ENCODE results near the gene PFN3.

PFN3 gene

DNA sequence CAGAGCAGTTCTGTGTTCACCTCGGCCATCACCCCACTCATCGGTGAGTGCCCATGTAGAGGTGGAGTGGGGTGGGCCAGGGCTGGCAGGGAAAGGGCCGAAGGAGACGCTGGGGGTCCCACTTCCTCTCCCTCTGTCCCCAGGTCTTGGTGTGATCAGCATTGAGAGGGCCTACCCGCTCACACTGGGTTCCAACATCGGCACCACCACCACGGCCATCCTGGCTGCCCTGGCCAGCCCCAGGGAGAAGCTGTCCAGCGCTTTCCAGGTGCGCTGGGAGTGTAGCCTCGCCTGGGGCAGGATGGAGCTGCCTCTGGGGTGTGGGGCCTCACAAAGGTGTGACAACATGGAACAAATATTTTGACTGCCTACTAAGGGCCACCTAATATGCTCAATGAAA, 3.7 kb downstream of the PFN3 start:
- in situ Hi-C loops (cut with MboI; ENCODE audit: low sequenced_read_pairs): no loop called here

DNA sequence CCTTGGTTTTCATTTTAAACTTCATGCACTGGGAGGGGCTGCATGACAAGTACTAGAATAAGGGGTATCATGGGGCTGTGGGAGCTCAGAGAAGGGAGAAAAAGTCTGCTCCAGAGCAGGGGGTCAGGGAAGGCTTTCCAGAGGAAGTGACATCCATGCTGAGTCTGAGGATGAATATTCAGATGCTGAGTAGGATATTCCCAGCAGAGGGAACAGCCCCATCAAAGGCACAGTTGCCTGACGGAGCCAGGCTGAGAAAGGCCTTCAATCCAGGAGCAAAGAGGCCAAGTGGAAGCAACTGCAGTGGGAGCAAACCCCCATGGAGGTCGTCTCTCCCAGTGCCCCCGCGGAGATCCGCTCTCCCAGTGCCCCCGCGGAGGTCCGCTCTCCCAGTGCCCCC, 4.4 kb downstream of the PFN3 start:
- in situ Hi-C loops (cut with MboI; ENCODE audit: low sequenced_read_pairs): no loop called here

GRCh38 chr5:177393990-177394389, 6.5 kb downstream of the PFN3 start:
- in situ Hi-C loops (cut with MboI; ENCODE audit: low sequenced_read_pairs): no loop called here

DNA sequence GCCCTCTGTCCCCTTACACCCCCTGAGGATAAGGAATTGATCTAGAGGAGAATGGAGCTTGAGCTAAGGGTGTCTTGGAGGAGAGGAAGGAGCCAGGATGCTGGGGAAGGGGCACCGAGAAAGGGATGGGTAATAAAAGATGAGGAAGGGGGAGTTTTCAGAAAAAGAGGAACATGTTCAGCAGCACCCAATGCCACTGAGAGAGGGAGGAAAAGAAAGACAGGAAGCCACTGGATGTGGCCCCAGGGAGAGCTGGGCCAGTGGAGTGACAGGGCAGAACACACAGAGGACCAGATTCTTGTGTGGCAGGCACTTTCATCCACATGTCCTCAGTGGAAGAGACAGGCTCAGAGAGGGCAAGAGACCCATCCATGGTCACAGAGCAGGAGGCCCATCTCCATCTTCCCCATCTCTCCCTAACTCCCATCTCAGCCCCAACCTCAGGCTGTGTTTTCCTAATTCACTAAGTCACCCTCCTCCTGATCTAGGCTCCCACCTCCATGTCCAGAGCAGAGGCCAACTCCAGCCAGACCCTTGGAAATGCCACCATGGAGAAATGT, 7.2 kb downstream of the PFN3 start:
- in situ Hi-C loops (cut with MboI; ENCODE audit: low sequenced_read_pairs): no loop called here

DNA sequence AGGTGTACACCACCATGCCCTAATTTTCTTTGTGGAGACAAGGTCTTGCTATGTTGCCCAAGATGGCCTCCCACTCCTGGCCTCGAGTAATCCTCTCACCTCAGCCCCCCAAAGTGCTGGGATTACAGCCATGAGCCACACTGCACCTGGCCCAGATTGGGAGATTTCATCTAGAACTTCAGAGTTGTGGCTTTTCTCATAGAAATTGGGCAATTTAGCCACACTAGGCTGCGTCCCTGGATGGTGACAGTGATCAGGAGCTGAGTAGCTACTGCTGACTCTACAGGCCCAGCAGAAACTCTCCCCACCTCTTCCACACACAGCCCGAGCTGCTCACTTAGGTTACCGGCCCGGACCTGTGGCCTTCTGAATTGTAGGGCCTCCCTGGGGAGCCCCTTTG, 7.7 kb downstream of the PFN3 start:
- in situ Hi-C loops (cut with MboI; ENCODE audit: low sequenced_read_pairs): no loop called here

DNA sequence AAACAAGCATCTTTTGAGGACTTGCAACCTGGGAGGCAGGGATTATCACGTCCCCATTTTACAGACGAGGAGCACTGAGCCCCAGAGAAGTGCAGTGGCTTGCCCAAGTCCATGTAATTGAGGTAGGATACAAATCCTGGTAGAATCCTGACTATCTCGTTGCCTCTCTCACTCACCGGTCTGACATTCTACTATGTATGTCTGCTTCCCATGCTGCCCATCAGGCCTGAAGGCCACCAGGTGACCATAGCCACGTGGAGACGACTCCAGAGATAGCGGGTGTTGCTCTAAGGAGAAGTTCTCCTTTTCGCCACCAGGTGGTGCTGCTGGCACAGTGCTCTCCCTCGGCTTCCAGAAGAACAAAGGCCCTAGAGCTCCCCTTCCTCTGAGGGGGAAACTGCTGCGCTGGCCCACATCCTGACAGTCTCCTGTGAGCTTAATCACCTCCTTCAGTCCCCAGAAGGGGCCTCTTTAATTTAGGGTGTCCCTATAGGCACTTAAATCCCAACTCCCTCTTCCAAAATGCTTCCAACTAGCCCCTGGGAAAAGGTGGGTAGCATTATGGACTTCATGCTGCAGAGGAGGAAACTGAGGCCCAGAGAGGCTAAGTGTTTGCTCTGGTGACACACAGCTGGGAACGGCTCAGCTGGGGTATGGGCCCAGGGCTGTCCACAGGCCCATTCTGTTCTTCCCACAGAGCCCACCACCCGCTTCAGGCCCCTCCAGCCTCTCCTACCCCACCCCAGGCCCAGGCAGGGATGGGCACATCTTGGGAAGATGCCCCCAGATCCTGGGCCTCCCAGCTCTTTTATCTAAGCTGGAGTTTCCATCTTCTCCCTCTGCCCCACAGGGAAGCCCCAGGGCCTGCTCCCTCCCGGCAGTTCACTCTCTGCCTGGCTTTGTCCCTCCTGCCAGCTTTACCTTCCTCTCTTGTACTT, 9.8 kb downstream of the PFN3 start:
- in situ Hi-C loops (cut with MboI; ENCODE audit: low sequenced_read_pairs): no loop called here

GRCh38 chr5:177389241-177390169, 11.0 kb downstream of the PFN3 start:
- in situ Hi-C loops (cut with MboI; ENCODE audit: low sequenced_read_pairs): no loop called here

GRCh38 chr5:177388521-177389052, 11.9 kb downstream of the PFN3 start:
- in situ Hi-C loops (cut with MboI; ENCODE audit: low sequenced_read_pairs): no loop called here

DNA sequence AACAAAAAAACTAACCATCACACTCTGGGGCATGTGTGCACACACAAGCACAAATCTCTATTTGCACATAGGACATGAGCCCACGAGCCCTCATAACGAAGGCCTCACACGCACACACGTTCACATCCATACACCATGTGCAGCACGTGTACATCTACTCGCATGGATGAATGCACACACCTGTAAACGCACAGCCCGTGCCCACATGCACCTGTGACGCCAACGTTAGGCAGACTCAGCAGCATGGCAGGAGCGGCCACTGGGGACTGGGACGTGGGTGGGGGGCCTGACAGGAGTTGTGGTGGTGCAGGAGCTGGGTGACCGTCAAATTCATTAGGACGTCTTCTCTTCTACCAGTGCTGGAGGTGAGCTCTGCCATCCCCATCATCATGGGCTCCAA, 13.1 kb downstream of the PFN3 start:
- in situ Hi-C loops (cut with MboI; ENCODE audit: low sequenced_read_pairs): no loop called here

- in situ Hi-C loops (cut with MboI; ENCODE audit: low sequenced_read_pairs): no loop called here
These were observed 13.9 kb downstream of the PFN3 start for GRCh38 chr5:177386542-177386941.

GRCh38 chr5:177385720-177386119, 14.7 kb downstream of the PFN3 start:
- in situ Hi-C loops (cut with MboI; ENCODE audit: low sequenced_read_pairs): no loop called here

DNA sequence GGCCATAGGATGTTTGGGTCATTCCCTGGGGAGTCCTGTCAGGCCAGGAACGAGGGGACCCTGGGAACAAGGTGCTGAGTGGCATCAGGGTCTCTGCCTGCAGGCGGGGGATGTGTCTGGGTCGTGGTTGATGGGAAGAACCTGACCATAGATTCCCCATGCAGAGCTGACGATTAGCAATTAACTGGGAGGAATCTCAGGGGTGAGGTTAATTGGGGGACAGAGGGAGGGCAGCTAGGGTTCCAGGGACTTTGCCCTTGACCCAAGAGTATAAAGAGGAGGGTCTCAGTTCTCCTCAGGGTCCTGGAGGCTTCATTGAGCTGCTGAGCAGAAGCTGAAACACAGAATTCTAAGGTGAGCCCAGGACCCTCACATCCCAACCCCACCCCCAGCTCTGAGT, 16.3 kb downstream of the PFN3 start, which contains the start of gene SLC34A1:
SLC34A1 (plus strand) TSS at position 301 of the 400 bp plus-strand sequence. CDS start 1,308 bp downstream, outside the sequence.
- in situ Hi-C loops (cut with MboI; ENCODE audit: low sequenced_read_pairs): no loop called here

GRCh38 chr5:177383181-177383580, 17.3 kb downstream of the PFN3 start:
- in situ Hi-C loops (cut with MboI; ENCODE audit: low sequenced_read_pairs): no loop called here

- in situ Hi-C loops (cut with MboI; ENCODE audit: low sequenced_read_pairs): no loop called here
These were observed 17.9 kb downstream of the PFN3 start for GRCh38 chr5:177382423-177383029.

DNA sequence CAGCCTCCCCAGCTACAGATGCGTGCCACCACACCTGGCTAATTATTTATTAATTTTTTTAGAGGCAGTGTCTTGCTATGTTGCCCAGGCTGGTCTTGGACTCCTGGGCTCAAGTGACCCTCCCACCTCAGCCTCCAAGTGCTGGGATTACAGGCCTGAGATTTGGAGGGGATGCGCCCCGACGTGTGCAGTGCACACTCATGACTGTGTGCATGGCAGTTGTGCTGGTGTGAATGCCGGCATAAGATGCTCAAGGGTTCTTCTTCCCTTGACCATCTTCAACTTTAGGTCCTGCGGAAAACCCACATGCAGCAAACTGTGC, 19.7 kb downstream of the PFN3 start:
- in situ Hi-C loops (cut with MboI; ENCODE audit: low sequenced_read_pairs): no loop called here

DNA sequence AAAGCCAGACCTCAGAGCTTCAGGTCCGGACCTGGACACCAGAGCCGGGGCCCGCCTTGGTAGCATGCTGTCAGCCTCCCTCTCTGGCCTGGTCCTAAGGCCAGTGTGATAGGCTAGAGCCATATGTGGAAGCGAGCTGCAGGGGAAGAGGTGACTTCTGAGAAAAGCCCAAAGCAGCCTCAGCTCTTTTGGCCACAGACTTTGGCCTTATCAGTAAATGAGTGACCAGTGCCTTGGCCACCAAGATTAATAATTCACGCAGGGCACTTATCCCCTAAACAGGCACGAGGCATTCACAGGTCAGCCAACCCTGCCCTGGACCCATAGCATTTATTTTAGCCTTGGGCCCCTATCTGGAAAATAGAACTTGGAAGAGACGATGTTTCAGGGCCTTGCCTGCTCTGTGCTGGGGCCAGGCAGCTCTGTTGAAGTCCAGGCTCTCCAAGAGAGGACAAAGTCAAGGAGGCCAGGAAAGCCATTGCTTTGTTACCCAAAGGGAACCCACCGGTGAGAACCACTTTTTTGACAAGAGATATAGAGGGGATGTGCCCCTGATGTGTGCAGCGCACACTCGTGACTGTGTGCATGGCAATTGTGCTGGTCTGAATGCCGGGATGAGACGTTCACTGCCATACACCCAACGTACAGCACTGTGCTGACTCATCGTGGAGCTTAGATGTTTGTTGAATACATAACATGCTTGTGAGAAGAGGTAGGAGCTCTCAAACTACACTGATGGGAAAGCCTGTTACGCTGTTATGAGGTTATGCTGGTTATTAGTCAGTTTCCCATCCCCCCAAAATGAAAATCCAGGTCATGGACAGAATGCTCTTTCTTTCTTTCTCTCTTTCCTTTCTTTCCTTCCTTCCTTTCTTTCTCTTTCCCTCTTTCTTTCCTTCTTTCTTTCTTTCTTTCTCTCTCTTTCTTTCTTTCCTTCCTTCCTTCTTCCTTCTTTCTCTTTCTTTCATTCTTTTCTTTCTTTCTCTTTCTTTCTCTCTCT, 21.3 kb downstream of the PFN3 start:
- in situ Hi-C loops (cut with MboI; ENCODE audit: low sequenced_read_pairs): no loop called here

GRCh38 chr5:177377851-177378776, 22.3 kb downstream of the PFN3 start:
- in situ Hi-C loops (cut with MboI; ENCODE audit: low sequenced_read_pairs): no loop called here

GRCh38 chr5:177376107-177376506, 24.4 kb downstream of the PFN3 start:
- in situ Hi-C loops (cut with MboI; ENCODE audit: low sequenced_read_pairs): no loop called here

Measured in hTERT RPE-1 (cell line).